Testis (tissue), 2 donors: ENCODE results near the gene PIEZO2.

Experiments
- CTCF ChIP-seq, 3 experiments: fragments of 450-650 bp in 2 of 3; fragments of 200-600 bp in 1 of 3; sonication (generic) in 1 of 3; IDR thresholded peaks; one replicate each; pipeline ENCODE4 v1.5.1; 2016 to 2019; ENCODE audit warnings: antibody characterized with exemption in 3 of 3, mild to moderate bottlenecking in 2 of 3, moderate library complexity in 1 of 3
- POLR2A ChIP-seq: fragments of 450-650 bp; IDR thresholded peaks from one replicate; pipeline ENCODE4 v1.6.1; 2017; ENCODE audit warnings: antibody characterized with exemption, mild to moderate bottlenecking, moderate library complexity

- no peak for TF ChIP-seq CTCF (IDR thresholded peaks at IDR 0.05)
- no peak for TF ChIP-seq POLR2A
Measured at GRCh38 chr18:10878703-10879102, 270.7 kb downstream of the PIEZO2 start.
